K562 (cell line): ENCODE measurements around the gene COX14. TPM values are rescaled to one million over a fixed set of nuclear protein-coding genes. Genes with fewer than 3 reads are reported as not detected.

Experiments used
- AFF4 ChIP-seq: sonication (generic); formaldehyde crosslinking; IDR thresholded peaks from 2 replicates; pipeline ENCODE4 v1.8.0; 2023; ENCODE audit warnings: mild to moderate bottlenecking, missing genetic modification reagents
- CLOCK ChIP-seq: fragments of 250-450 bp; sonication (Bioruptor Pico); IDR thresholded peaks from 2 replicates; pipeline ENCODE4 v1.4.0; 2020; ENCODE audit warnings: mild to moderate bottlenecking, moderate library complexity, borderline replicate concordance
- CREB5 ChIP-seq: fragments of 250-450 bp; sonication (Bioruptor Pico); IDR thresholded peaks from 2 replicates; pipeline ENCODE4 v1.5.0; 2020; ENCODE audit warnings: mild to moderate bottlenecking
- ETV5 ChIP-seq: sonication (generic); formaldehyde crosslinking; IDR thresholded peaks from 2 replicates; pipeline ENCODE4 v1.4.0; 2020; ENCODE audit warnings: low read depth, mild to moderate bottlenecking, missing genetic modification reagents
- KDM5B ChIP-seq: fragments of 200-600 bp; sonication (generic); IDR thresholded peaks from 2 replicates; pipeline ENCODE4 v1.6.1; 2012; ENCODE audit warnings: low read depth, mild to moderate bottlenecking, moderate library complexity, low read length, control low read depth, inconsistent platforms; ENCODE audit not compliant: insufficient replicate concordance
- NELFE ChIP-seq: IDR thresholded peaks from 2 replicates; pipeline ENCODE4 v1.6.1; 2011; ENCODE audit warnings: mild to moderate bottlenecking; ENCODE audit not compliant: insufficient read depth, insufficient read length
- RNF219 ChIP-seq: fragments of 250-450 bp; sonication (Bioruptor Pico); IDR thresholded peaks from 2 replicates; pipeline ENCODE4 v1.5.0; 2022; ENCODE audit warnings: mild to moderate bottlenecking
- SREBF2 ChIP-seq: sonication (generic); formaldehyde crosslinking; IDR thresholded peaks from 2 replicates; pipeline ENCODE4 v1.4.0; 2020; ENCODE audit warnings: mild to moderate bottlenecking, missing genetic modification reagents
- TCFL5 ChIP-seq: fragments of 250-450 bp; sonication (Bioruptor Pico); conservative IDR thresholded peaks from 2 replicates; pipeline ENCODE4 v1.6.1; 2021; ENCODE audit warnings: mild to moderate bottlenecking, moderate library complexity, matching md5 sums
- XRCC3 ChIP-seq: fragments of 450-650 bp; IDR thresholded peaks from 2 replicates; pipeline ENCODE4 v1.6.1; 2017; ENCODE audit warnings: mild to moderate bottlenecking, moderate library complexity
- YY1 ChIP-seq, 3 experiments: IDR thresholded peaks; 2 replicates each; pipeline ENCODE4 v1.6.1; 2011; ENCODE audit warnings: low read length in 2 of 3, mild to moderate bottlenecking in 2 of 3, moderate library complexity in 2 of 3, borderline replicate concordance in 1 of 3, control low read depth in 1 of 3, low read depth in 1 of 3; ENCODE audit not compliant: insufficient read depth in 3 of 3, insufficient replicate concordance in 2 of 3, control insufficient read depth in 1 of 3, insufficient read length in 1 of 3; ENCODE audit errors: extremely low read depth in 1 of 3
- ZNF165 ChIP-seq: fragments of 250-450 bp; sonication (Bioruptor Pico); IDR thresholded peaks from 2 replicates; pipeline ENCODE4 v1.4.0; 2020; ENCODE audit warnings: borderline replicate concordance
- ZNF511 ChIP-seq: sonication (generic); formaldehyde crosslinking; IDR thresholded peaks from 2 replicates; pipeline ENCODE4 v1.8.0; 2022; ENCODE audit warnings: mild to moderate bottlenecking, missing genetic modification reagents
- ZNF766 ChIP-seq: fragments of 200-800 bp; sonication (Bioruptor generic); conservative IDR thresholded peaks from 2 replicates; pipeline ENCODE4 v1.6.1; 2016; ENCODE audit warnings: missing genetic modification characterization, missing compliant biosample characterization
- polyA plus RNA-seq, 8 experiments: library from polyadenylated mRNA; depleted of rRNA in 4 of 8; stranded (reverse) in 5 of 8; unstranded in 3 of 8; fragments of >200 nt; fragmentation: Nextera tagmentation in 2 of 8; fragmentation: Illumina TruSeq in 1 of 8; extraction: Ambion mirVana in 2 of 8; extraction: Trizol in 1 of 8; gene quantifications; 2 replicates each; pipeline versions ENCODE4 v1.2.1 to v1.2.3, GENCODE V29; 2011 to 2014; ENCODE audit warnings: inconsistent platforms in 1 of 8, missing spikeins in 1 of 8
- total RNA-seq, 7 experiments: library from RNA; depleted of rRNA in 6 of 7; stranded (reverse); fragments of >200 nt in 6 of 7; fragmentation: Illumina TruSeq in 2 of 7; extraction: Trizol in 2 of 7; gene quantifications; 2 replicates each; pipeline versions ENCODE4 v1.2.1 to v1.2.3, GENCODE V29; 2011 to 2021; ENCODE audit warnings: low replicate concordance in 1 of 7

Gene COX14
- total and polyA plus RNA-seq, 9 of the 15 experiments (the other 6 are each of a cell fraction or from before 2014, with no cell fraction given), result 44.4 to 269 (median 53.4) TPM

GRCh38 chr12:50111693-50112455, at the start of gene COX14 (continued):
- TF ChIP-seq CLOCK (CRISPR knock-in tag) (0 out of 2 replicates have a peak, but pooled peaks have one; percentile 24), ZNF511 (CRISPR knock-in tag) (peak; percentile 97; the same call in 1 of the 2 replicates), ETV5 (CRISPR knock-in tag) (0 out of 2 replicates have a peak, but pooled peaks have one; percentile 26), RNF219 (CRISPR knock-in tag) (no peak; the same call in 1 of the 2 replicates), ZNF766 (CRISPR knock-in tag) (no peak), TCFL5 (CRISPR knock-in tag) (no peak), AFF4 (CRISPR knock-in tag) (peak; percentile 38; the same call in 1 of the 2 replicates), SREBF2 (CRISPR knock-in tag) (no peak), XRCC3 (no peak), CREB5 (CRISPR knock-in tag) (no peak), ZNF165 (CRISPR knock-in tag) (no peak), YY1 (IDR thresholded peaks at IDR 0.05; ENCODE audit: borderline replicate concordance in 1 of 3, control insufficient read depth in 1 of 3, extremely low read depth in 1 of 3, insufficient read depth in 3 of 3, insufficient read length in 1 of 3, insufficient replicate concordance in 2 of 3, low read depth in 1 of 3, low read length in 2 of 3) (peak in 2 of 3 experiments; percentile 21 to 36), NELFE (no peak), KDM5B (peak; percentile 70)
